Cardiac muscle cell (in vitro differentiated cells and primary cell): ENCODE data around the gene DLGAP4. TPM values are rescaled to one million over a fixed set of nuclear protein-coding genes. Genes with fewer than 3 reads are reported as not detected.
A peak's percentile ranks its signal among the peaks of the same experiment; 100 is the strongest.

Experiments used
- DNase-seq, 2 donors: peaks; one replicate each; pipeline versions ENCODE4 v3.0.0 to v3.0.0-alpha.2; 2010 to 2017; ENCODE audit warnings: low read depth in 1 of 2, low spot score in 1 of 2
- H3K27ac ChIP-seq: fragments of 200-600 bp; sonication (generic); 2 replicates; pipeline ENCODE4 v1.5.1; 2016
- H3K27me3 ChIP-seq: fragments of 200-600 bp; sonication (generic); 2 replicates; pipeline ENCODE4 v1.6.0; 2016; ENCODE audit warnings: control low read depth
- H3K36me3 ChIP-seq: fragments of 200-600 bp; sonication (generic); 2 replicates; pipeline ENCODE4 v1.5.1; 2016; ENCODE audit warnings: control low read depth
- H3K4me1 ChIP-seq: fragments of 200-600 bp; sonication (generic); 2 replicates; pipeline ENCODE4 v1.8.1; 2017; ENCODE audit warnings: low read depth, mild to moderate bottlenecking, mixed run types
- H3K4me3 ChIP-seq: fragments of 200-600 bp; sonication (generic); 2 replicates; pipeline ENCODE4 v1.5.1; 2016; ENCODE audit warnings: mild to moderate bottlenecking
- H3K9me3 ChIP-seq: fragments of 200-600 bp; sonication (generic); 2 replicates; pipeline ENCODE4 v1.5.1; 2017; ENCODE audit warnings: low read depth, mild to moderate bottlenecking, control low read depth
- CTCF ChIP-seq: IDR thresholded peaks from 2 replicates; pipeline ENCODE4 v1.5.1; 2012; ENCODE audit warnings: low read depth, mild to moderate bottlenecking, low read length
- polyA plus RNA-seq: library from polyadenylated mRNA; unstranded; fragments of >200 nt; fragmentation: Nextera tagmentation; extraction: Ambion mirVana; gene quantifications from 2 replicates; pipeline ENCODE4 v1.2.1, GENCODE V29; 2016
- total RNA-seq: library from RNA; depleted of rRNA; stranded (reverse); fragments of >200 nt; gene quantifications from 2 replicates; pipeline ENCODE4 v1.2.3, GENCODE V29; 2016

The DLGAP4 gene
- total and polyA plus RNA-seq, 2 experiments from 2014 or later = 45.7 to 51.6 TPM

- Histone ChIP-seq H3K9me3 (no peaks in the 10 kb centered on the region), H3K4me1 (no peaks in the 10 kb centered on the region), H3K27ac (no peak overlapping the region), H3K4me3 (no peak overlapping the region), H3K27me3 (no peaks in the 10 kb centered on the region), H3K36me3 (no peaks in the 10 kb centered on the region)
- peak; percentile 59 to 60 for DNase-seq
- no peak for TF ChIP-seq CTCF
Observed at GRCh38 chr20:36435592-36436541, 129.7 kb downstream of the DLGAP4 start.

- no peaks in the 10 kb centered on the region for H3K9me3 ChIP-seq
- no peaks in the 10 kb centered on the region for H3K36me3 ChIP-seq
- no peaks in the 10 kb centered on the region for H3K4me1 ChIP-seq
- no peaks in the 10 kb centered on the region for H3K27me3 ChIP-seq
- no peak overlapping the region for H3K4me3 ChIP-seq
- peak; percentile 69 to 78 for DNase-seq
- TF ChIP-seq CTCF = peak; percentile 91
- H3K27ac ChIP-seq = no peak overlapping the region
Observed at GRCh38 chr20:36439040-36439730, 133.0 kb downstream of the DLGAP4 start.

GRCh38 chr20:36439731-36440072 is 133.6 kb downstream of the DLGAP4 start:
- TF ChIP-seq CTCF = no peak
- DNase-seq = no peak
- Histone ChIP-seq H3K27me3 (no peaks in the 10 kb centered on the region), H3K9me3 (no peaks in the 10 kb centered on the region), H3K4me1 (no peaks in the 10 kb centered on the region), H3K36me3 (no peaks in the 10 kb centered on the region), H3K4me3 (no peak overlapping the region), H3K27ac (no peak overlapping the region)

- Histone ChIP-seq H3K36me3 (no peaks in the 10 kb centered on the region), H3K27ac (no peak overlapping the region), H3K27me3 (no peaks in the 10 kb centered on the region), H3K9me3 (no peaks in the 10 kb centered on the region), H3K4me3 (no peak overlapping the region), H3K4me1 (no peaks in the 10 kb centered on the region)
- no peak for DNase-seq
- no peak for TF ChIP-seq CTCF
Observed at GRCh38 chr20:36440370-36441026, 134.4 kb downstream of the DLGAP4 start.

- H3K27me3 ChIP-seq = no peaks in the 10 kb centered on the region
- H3K4me1 ChIP-seq = no peaks in the 10 kb centered on the region
- no peak overlapping the region for H3K4me3 ChIP-seq
- H3K36me3 ChIP-seq = no peaks in the 10 kb centered on the region
- TF ChIP-seq CTCF = no peak
- no peaks in the 10 kb centered on the region for H3K9me3 ChIP-seq
- no peak overlapping the region for H3K27ac ChIP-seq
- no peak for DNase-seq
Observed at GRCh38 chr20:36441027-36441414, 134.9 kb downstream of the DLGAP4 start.
